HepG2 (cell line): Measurements from ENCODE around the gene FGF21. TPM values are rescaled to one million over a fixed set of nuclear protein-coding genes. Genes with fewer than 3 reads are reported as not detected.

ENCODE experiments used
- AHR ChIP-seq: IDR thresholded peaks from 2 replicates; pipeline ENCODE4 v1.6.1; 2018; ENCODE audit warnings: missing genetic modification reagents, missing compliant biosample characterization
- CERS6 ChIP-seq: sonication (generic); formaldehyde crosslinking; IDR thresholded peaks from 2 replicates; pipeline ENCODE4 v1.5.0; 2020; ENCODE audit warnings: missing genetic modification reagents
- HDAC1 ChIP-seq: sonication (generic); formaldehyde crosslinking; IDR thresholded peaks from 2 replicates; pipeline ENCODE4 v1.5.1; 2020; ENCODE audit warnings: mild to moderate bottlenecking, missing genetic modification reagents
- HOXD1 ChIP-seq: sonication (generic); formaldehyde crosslinking; IDR thresholded peaks from 2 replicates; pipeline ENCODE4 v1.5.0; 2020; ENCODE audit warnings: missing genetic modification reagents
- MYC ChIP-seq: sonication (generic); formaldehyde crosslinking; IDR thresholded peaks from 2 replicates; pipeline ENCODE4 v1.9.0; 2021; ENCODE audit warnings: missing genetic modification reagents, borderline replicate concordance
- NFKBIZ ChIP-seq: IDR thresholded peaks from 2 replicates; pipeline ENCODE4 v1.6.1; 2018; ENCODE audit warnings: missing genetic modification reagents, missing compliant biosample characterization
- REPIN1 ChIP-seq: sonication (generic); formaldehyde crosslinking; IDR thresholded peaks from 2 replicates; pipeline ENCODE4 v1.8.0; 2022; ENCODE audit warnings: missing genetic modification reagents, low read depth, mild to moderate bottlenecking, borderline replicate concordance
- RFX5 ChIP-seq: IDR thresholded peaks from 2 replicates; pipeline ENCODE4 v1.6.1; 2011; ENCODE audit warnings: low read depth, low read length, improper control_type of control experiment
- SCMH1 ChIP-seq: sonication (generic); formaldehyde crosslinking; IDR thresholded peaks from 2 replicates; pipeline ENCODE4 v1.9.0; 2021; ENCODE audit warnings: missing genetic modification reagents, mild to moderate bottlenecking, borderline replicate concordance
- SP140L ChIP-seq: sonication (generic); formaldehyde crosslinking; IDR thresholded peaks from 2 replicates; pipeline ENCODE4 v1.4.0; 2020; ENCODE audit warnings: missing genetic modification reagents, borderline replicate concordance
- ZFY ChIP-seq: sonication (generic); formaldehyde crosslinking; IDR thresholded peaks from 2 replicates; pipeline ENCODE4 v1.4.0; 2020; ENCODE audit warnings: missing genetic modification reagents
- ZNF101 ChIP-seq: sonication (generic); formaldehyde crosslinking; IDR thresholded peaks from 2 replicates; pipeline ENCODE4 v1.4.0; 2020; ENCODE audit warnings: mild to moderate bottlenecking, low read depth, missing genetic modification reagents, borderline replicate concordance
- ZNF431 ChIP-seq: sonication (generic); formaldehyde crosslinking; IDR thresholded peaks from 2 replicates; pipeline ENCODE4 v1.9.0; 2022; ENCODE audit warnings: missing genetic modification reagents, low read depth, mild to moderate bottlenecking, borderline replicate concordance
- ZNF441 ChIP-seq: sonication (generic); formaldehyde crosslinking; IDR thresholded peaks from 2 replicates; pipeline ENCODE4 v1.7.0; 2021; ENCODE audit warnings: missing genetic modification reagents, borderline replicate concordance
- ZNF530 ChIP-seq: sonication (generic); formaldehyde crosslinking; IDR thresholded peaks from 2 replicates; pipeline ENCODE4 v1.5.0; 2020; ENCODE audit warnings: low read depth, mild to moderate bottlenecking, missing genetic modification reagents
- ZNF572 ChIP-seq: sonication (generic); formaldehyde crosslinking; IDR thresholded peaks from 2 replicates; pipeline ENCODE4 v1.5.1; 2020; ENCODE audit warnings: mild to moderate bottlenecking, missing genetic modification reagents
- ZNF790 ChIP-seq: sonication (generic); formaldehyde crosslinking; IDR thresholded peaks from 2 replicates; pipeline ENCODE4 v1.8.0; 2022; ENCODE audit warnings: missing genetic modification reagents, mild to moderate bottlenecking, borderline replicate concordance
- polyA plus RNA-seq, 8 experiments: library from polyadenylated mRNA; depleted of rRNA in 3 of 8; stranded (reverse) in 7 of 8; unstranded in 1 of 8; fragments of >200 nt; fragmentation: Illumina TruSeq in 4 of 8; extraction: Trizol in 4 of 8; gene quantifications; 2 replicates each; pipeline versions ENCODE4 v1.2.1 to v1.2.3, GENCODE V29; 2011 to 2016; ENCODE audit warnings: low read depth in 4 of 8, missing spikeins in 1 of 8, mixed read lengths in 1 of 8; ENCODE audit not compliant: insufficient read depth in 1 of 8
- total RNA-seq, 5 experiments: library from RNA; depleted of rRNA; stranded (reverse); fragments of >200 nt; fragmentation: Illumina TruSeq; extraction: Trizol; gene quantifications; 2 replicates each; pipeline ENCODE4 v1.2.3, GENCODE V29; 2016; ENCODE audit warnings: low read depth in 1 of 5
- TF ChIP-seq, protein P1 (sequence below): fragments of 450-650 bp; IDR thresholded peaks from 2 replicates; pipeline ENCODE4 v1.6.1; 2016
- TF ChIP-seq, protein P2 (sequence below): sonication (generic); formaldehyde crosslinking; IDR thresholded peaks from 2 replicates; pipeline ENCODE4 v1.9.0; 2022; ENCODE audit warnings: missing genetic modification reagents, mild to moderate bottlenecking, borderline replicate concordance
- TF ChIP-seq, protein P3 (sequence below): IDR thresholded peaks from 2 replicates; pipeline ENCODE4 v1.6.1; 2016; ENCODE audit warnings: missing compliant biosample characterization, missing genetic modification reagents, borderline replicate concordance
- TF ChIP-seq, protein P4 (sequence below): sonication (generic); formaldehyde crosslinking; IDR thresholded peaks from 2 replicates; pipeline ENCODE4 v1.4.0; 2020; ENCODE audit warnings: mild to moderate bottlenecking, low read depth, missing genetic modification reagents

Gene FGF21
- total and polyA plus RNA-seq, 2 of the 13 experiments (the other 11 are each of a cell fraction or from before 2014, with no cell fraction given), result 0.17 TPM; not detected in 1

DNA sequence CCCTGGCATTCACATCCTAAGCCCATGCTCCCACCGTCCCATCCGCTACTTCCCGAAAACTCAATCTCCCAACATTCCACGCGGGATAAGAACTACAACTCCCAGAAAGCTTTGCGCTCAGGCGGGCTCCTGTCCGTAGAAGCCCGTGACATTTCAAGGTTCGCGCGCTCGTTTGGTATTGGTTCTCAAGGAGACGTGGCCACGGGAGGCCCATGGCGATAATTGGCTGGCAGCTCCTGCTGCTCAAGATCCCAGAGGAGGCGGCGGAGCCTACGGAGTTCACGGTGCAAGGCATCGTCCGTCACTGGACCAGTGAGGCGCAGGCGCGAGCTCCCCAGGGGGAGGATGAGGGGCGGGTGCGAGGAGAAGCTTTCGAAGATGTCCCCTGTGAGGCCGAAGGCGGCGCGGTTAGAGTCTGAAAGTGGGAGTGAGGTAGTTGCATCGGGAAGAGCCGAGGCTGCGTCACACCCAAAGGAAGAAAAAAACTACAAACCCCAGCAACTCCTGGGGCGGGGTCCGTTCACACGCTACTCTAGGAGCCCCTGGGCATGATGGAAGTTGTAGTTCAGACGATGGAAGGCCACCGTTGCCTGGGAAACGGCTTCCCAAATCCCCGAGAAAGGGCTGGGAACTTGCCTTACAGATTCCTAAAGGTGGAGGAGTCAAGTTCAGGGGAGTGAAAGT lies 34.6 kb upstream of the FGF21 start (continued):
- TF ChIP-seq, protein P1, sequence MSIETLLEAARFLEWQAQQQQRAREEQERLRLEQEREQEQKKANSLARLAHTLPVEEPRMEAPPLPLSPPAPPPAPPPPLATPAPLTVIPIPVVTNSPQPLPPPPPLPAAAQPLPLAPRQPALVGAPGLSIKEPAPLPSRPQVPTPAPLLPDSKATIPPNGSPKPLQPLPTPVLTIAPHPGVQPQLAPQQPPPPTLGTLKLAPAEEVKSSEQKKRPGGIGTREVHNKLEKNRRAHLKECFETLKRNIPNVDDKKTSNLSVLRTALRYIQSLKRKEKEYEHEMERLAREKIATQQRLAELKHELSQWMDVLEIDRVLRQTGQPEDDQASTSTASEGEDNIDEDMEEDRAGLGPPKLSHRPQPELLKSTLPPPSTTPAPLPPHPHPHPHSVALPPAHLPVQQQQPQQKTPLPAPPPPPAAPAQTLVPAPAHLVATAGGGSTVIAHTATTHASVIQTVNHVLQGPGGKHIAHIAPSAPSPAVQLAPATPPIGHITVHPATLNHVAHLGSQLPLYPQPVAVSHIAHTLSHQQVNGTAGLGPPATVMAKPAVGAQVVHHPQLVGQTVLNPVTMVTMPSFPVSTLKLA, result peak; percentile 37; the same call in 1 of the 2 replicates
- TF ChIP-seq SP140L (no peak), ZNF572 (CRISPR knock-in tag) (no peak), RFX5 (no peak), ZNF441 (CRISPR knock-in tag) (no peak), MYC (CRISPR knock-in tag) (no peak), HDAC1 (CRISPR knock-in tag) (peak; percentile 76), ZNF790 (no peak), SCMH1 (CRISPR knock-in tag) (no peak), REPIN1 (CRISPR knock-in tag) (no peak), ZFY (peak; percentile 74), HOXD1 (CRISPR knock-in tag) (no peak), CERS6 (no peak), ZNF431 (CRISPR knock-in tag) (no peak), AHR (0 out of 2 replicates have a peak, but pooled peaks have one; percentile 37), ZNF530 (no peak), ZNF101 (no peak), NFKBIZ (CRISPR knock-in tag) (no peak)
- TF ChIP-seq, protein P2, sequence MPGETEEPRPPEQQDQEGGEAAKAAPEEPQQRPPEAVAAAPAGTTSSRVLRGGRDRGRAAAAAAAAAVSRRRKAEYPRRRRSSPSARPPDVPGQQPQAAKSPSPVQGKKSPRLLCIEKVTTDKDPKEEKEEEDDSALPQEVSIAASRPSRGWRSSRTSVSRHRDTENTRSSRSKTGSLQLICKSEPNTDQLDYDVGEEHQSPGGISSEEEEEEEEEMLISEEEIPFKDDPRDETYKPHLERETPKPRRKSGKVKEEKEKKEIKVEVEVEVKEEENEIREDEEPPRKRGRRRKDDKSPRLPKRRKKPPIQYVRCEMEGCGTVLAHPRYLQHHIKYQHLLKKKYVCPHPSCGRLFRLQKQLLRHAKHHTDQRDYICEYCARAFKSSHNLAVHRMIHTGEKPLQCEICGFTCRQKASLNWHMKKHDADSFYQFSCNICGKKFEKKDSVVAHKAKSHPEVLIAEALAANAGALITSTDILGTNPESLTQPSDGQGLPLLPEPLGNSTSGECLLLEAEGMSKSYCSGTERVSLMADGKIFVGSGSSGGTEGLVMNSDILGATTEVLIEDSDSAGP (CRISPR knock-in tag), result peak; percentile 70; the same call in 1 of the 2 replicates
- TF ChIP-seq, protein P3, sequence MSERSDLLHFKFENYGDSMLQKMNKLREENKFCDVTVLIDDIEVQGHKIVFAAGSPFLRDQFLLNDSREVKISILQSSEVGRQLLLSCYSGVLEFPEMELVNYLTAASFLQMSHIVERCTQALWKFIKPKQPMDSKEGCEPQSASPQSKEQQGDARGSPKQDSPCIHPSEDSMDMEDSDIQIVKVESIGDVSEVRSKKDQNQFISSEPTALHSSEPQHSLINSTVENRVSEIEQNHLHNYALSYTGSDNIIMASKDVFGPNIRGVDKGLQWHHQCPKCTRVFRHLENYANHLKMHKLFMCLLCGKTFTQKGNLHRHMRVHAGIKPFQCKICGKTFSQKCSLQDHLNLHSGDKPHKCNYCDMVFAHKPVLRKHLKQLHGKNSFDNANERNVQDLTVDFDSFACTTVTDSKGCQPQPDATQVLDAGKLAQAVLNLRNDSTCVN (CRISPR knock-in tag), result no peak
- TF ChIP-seq, protein P4, sequence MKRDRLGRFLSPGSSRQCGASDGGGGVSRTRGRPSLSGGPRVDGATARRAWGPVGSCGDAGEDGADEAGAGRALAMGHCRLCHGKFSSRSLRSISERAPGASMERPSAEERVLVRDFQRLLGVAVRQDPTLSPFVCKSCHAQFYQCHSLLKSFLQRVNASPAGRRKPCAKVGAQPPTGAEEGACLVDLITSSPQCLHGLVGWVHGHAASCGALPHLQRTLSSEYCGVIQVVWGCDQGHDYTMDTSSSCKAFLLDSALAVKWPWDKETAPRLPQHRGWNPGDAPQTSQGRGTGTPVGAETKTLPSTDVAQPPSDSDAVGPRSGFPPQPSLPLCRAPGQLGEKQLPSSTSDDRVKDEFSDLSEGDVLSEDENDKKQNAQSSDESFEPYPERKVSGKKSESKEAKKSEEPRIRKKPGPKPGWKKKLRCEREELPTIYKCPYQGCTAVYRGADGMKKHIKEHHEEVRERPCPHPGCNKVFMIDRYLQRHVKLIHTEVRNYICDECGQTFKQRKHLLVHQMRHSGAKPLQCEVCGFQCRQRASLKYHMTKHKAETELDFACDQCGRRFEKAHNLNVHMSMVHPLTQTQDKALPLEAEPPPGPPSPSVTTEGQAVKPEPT (CRISPR knock-in tag), result no peak
